HG02610 (cell line): Measurements from ENCODE around the gene KERA.
A peak's percentile ranks its signal among the peaks of the same experiment; 100 is the strongest.

Source experiments
- ATAC-seq: cut with Tn5 transposase; IDR thresholded peaks from one replicate; pipeline ENCODE4 v1.9.1; 2021; ENCODE audit warnings: mild to moderate bottlenecking, moderate library complexity; ENCODE audit not compliant: unreplicated experiment

The KERA gene

DNA sequence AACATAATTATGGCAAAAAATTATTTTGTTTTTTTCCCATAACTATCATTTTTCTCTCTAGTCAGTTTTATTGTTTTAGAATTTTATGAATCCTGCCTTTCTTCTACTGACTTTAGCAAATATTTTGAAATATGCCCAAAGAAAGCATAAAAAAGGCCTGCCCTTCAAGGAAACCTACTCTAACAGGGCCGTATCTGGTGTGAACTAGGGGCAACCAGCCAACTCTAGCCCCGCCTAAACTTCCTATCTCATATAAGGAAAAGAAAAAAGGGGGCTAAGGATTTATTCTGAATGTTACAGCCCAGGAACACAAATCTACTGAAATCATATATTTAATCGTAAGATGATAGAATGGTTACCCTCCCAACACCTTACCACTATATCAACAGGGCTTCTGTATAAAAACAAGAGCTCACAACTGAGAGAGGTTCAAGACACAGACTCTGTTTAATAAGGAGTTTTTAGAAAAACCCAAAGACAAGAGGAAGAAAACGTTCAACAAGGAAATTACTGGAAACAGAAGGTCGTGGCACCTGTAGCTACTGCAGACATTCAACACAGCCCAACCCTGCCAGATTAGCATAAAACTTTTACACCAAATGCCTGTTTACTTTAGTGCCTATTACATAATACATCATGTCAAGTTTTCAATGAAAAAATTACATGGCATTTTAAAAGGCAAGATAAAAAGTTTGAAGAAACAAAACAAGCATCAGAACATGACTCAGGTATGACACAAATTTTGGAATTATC lies 40.1 kb downstream of the KERA start:
- no peak for ATAC-seq

DNA sequence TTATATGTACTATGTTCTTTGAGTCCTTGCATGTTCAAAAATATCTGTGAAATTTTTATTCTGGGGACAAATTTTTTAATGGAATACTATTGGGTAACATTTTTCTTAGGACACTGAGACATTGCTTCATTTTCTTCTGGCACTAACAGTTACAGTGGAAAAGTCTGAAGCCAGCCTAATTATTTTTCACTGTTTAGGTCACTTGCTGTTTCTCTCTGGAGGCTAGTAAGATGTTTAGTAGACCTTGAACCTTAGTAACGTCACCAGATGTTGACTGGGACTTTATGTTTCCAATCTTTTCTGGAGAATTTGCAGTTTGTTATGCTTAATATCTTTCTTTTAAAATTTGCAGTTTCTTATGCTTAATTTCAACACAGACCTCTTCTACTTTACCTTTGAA lies 40.8 kb downstream of the KERA start:
- ATAC-seq, result no peak

DNA sequence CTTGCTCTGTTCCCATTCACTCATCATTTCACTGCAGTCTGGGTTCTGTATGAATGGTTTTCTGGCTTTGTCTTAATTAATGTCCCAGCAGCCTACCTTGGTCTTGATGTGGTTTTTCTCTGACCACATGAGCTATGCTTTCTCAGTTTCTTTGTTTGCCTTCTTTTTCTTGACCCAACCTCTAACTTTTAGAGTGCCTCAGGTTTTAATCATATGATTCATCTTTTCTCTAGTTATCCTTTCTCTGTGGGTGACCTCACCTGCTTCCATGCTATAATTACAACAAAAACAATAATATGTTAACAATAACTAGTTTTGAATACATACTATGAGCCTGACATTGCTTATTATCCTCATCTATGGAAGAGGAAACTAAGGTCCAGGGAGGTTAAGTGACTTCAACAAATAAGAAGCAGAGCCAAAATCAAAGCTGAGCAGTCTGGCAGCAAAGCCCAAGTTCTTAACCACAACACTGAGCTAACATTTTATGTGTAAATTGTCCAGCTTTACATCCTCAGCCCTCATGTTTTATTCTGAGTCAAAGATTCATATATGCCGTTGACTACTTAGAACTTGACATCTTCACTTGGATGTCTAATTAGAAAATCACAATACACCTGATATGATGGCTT lies 48.4 kb downstream of the KERA start:
- ATAC-seq, result peak; percentile 94

DNA sequence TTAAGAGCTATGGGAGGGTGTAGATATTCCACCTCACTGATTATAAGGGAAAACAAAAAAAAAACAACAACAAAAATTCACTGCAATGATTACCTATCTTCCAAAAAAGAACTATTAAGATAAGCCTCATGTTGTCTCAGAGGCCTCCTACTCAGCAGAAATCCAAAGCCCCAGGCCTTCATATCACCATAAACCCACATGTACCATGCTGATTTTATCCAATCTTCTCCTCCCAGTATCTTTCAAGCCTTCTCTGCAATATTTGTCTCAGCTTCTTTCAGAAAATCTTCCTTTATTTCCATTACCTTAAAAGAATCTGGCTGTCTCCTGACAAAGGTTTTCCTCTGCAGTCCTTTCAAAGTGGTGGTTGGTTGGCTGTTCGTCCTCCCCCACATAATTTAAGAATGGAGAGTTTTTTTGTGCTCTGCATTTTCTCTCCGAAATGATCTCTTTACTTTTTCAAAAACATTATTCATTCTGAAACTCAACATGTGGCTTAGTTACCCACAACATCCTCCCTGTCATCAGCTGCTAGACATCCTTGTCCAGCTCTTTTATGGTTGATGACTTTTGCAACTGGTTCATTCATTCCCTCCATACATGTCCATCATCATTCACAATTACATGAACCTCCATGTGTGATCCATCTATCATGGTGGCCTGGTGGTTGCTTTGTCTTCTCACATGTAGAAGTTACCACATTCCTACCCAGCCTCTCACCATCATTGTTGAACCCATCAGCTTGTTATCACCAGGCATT lies 50.1 kb downstream of the KERA start:
- peak; percentile 71 for ATAC-seq

DNA sequence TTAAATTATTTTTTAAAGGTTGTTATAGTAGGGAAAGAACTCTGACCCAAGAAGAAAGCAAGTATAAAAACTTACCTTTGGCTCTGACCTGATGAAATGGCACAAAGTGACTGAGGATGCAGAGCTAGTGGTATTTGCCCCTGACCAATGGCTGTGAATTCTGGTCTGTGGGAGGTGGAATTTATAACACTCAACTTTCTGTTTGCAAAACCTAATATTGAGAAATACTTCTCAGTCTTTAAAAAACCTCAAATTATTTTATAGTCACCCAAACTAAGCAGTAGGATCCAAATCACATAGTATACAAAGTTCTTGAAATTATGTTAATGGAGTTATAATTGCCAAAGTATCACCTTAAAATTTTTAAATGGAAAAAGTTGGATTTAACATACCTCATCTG lies 53.0 kb downstream of the KERA start, which contains the start of gene EPYC:
EPYC (minus strand) TSS at position 101 of the 400 bp plus-strand sequence. CDS start 2,407 bp downstream, outside the sequence.
- ATAC-seq, result no peak

DNA sequence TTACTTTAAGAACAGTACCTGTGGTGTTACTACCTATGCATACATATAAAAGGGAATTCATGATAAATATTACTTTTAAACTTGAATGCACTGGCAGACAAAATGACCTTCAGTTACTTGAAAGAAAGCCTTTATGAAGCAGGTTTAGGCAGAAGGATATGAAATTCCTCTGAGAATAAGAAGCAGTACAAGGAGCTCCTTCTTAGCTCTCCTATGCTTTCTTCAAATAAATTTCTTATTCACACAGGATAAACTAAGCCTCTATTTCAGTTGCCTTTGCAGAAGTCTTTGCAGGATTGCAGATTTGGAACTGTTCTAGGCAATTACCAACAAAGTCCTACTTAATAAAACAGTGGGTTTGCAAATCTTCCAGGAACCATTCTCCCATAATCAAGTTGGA lies 54.1 kb downstream of the KERA start:
- no peak for ATAC-seq

DNA sequence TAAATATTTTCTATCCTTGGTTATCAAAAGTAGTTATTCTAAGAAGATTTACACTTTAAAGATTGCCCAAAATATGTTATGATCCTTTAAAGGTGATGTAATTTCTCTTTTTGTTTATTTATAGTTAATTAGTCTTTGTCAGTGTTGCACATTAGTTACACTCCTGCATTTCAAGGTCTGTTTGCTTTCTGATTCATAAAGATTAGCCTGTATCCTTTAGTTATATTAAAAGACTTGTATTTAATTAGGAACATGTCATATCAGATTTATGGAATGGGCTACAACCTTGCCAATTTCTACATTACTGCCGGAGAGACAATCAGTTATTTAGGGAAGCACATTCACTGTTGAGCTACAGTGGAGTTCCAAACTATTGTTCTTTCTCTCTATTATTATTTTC lies 56.5 kb downstream of the KERA start:
- ATAC-seq, result no peak
